Stimulated activated CD4-positive, alpha-beta T cell treated with anti-CD3 and anti-CD28 coated beads, Interleukin-15, amount 100 ng/mL, for 24 hours (primary cell): ENCODE data around the gene GFM2.
A peak's percentile ranks its signal among the peaks of the same experiment; 100 is the strongest.
"Not testable (repeated sequence)": the region's sequence is repeated elsewhere in the genome, so short reads cannot be mapped to it uniquely, and the experiment has no call there.

ENCODE experiments used
- DNase-seq: peaks from one replicate; pipeline ENCODE4 v3.0.0-alpha.2; 2020

Gene GFM2

DNA sequence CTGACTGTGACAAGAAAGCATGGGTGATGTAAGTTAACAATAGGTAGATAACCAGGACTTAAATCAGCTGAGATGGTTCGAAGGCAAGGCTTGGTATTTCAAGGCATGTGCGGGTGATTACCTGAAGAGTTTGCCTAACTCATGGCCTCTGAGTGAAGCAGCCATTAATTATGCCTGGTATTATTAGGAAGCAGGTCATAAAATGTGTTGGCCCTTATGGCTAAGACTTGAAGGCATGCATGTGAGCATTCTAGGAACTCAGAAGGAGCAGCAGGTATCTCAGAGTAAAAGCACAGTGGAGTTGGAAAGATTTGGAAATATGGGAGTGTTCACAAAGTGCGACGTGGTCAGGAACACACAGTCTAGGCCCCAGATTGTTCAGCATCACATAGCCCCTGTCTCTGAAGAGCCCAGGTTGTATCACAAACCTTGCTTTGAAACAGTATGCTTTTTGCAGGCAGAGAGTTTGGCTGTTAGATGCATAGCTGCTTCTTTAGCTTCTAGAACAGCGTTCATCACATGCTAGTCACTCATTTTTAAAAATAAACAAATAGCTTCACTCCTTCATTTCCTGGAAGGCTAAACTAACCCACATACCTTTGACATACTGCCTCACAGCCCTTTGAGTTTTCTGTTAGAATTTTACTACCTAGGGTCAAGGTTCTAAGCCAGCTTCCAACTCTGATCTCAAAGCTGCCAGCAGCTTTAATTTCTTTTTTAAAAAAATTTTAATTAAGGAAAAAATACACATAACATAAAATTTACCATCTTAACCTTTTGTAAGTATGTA, 79.8 kb downstream of the GFM2 start:
- DNase-seq, result no peak

GRCh38 chr5:74685979-74686631, 80.8 kb downstream of the GFM2 start:
- peak; percentile 11 for DNase-seq

DNA sequence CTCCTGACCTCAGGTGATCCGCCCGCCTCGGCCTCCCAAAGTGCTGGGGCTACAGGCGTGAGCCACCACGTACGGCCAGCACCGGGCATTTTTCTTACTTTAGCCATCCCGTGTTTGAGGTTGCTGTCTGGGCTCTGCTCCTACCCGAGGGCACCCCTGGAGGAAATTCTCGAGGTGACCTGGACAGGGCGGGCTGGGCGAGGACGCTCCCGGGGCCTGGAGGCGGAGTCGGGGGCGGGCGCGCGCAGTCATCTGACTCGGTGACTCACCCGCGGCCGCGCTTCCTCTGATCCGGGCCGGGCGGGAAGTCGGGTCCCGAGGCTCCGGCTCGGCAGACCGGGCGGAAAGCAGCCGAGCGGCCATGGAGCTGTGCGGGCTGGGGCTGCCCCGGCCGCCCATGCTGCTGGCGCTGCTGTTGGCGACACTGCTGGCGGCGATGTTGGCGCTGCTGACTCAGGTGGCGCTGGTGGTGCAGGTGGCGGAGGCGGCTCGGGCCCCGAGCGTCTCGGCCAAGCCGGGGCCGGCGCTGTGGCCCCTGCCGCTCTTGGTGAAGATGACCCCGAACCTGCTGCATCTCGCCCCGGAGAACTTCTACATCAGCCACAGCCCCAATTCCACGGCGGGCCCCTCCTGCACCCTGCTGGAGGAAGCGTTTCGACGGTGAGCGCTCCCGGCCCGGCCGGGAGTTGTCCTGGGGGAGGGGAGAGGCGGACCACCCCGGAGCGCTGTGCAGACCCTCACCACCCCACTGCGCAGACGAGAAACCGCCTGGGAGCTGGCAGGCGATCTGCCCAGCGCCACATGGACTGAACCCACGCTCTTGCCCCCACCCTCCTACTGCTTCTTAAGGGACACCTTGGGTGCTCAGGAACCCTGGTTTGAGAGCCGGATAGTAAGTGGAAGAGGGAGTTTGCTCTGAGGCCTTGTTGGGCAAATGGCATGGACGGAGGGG, 81.7 kb downstream of the GFM2 start, which contains the start of gene HEXB:
Gene HEXB, plus strand, starts transcription at position 334 of the 952 bp plus-strand sequence. Its CDS starts 28 bp downstream, at position 362.
- peak; percentile 94 for DNase-seq

- DNase-seq, result no peak
These were observed 87.0 kb downstream of the GFM2 start for GRCh38 chr5:74679966-74680365.

DNA sequence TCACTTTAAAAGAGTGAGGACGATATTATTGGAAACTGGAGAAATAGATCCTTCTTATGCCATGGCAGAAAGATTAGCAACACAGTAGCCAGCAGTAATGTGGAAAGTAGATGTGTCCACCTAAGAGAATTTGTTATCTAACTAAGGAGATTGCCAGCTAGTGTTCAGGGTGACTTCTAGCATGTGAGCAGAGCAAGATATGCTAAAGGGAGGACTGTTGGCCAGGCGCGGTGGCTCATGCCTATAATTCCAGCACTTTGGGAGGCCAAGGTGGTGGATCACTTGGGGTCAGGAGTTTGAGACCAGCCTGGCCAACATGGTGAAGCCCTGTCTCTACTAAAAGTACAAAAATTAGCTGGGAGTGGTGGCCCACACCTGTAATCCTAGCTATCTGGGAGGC, 87.6 kb downstream of the GFM2 start:
- DNase-seq, result not testable (repeated sequence)

GRCh38 chr5:74678123-74678522, 88.8 kb downstream of the GFM2 start:
- not testable (repeated sequence) for DNase-seq

DNA sequence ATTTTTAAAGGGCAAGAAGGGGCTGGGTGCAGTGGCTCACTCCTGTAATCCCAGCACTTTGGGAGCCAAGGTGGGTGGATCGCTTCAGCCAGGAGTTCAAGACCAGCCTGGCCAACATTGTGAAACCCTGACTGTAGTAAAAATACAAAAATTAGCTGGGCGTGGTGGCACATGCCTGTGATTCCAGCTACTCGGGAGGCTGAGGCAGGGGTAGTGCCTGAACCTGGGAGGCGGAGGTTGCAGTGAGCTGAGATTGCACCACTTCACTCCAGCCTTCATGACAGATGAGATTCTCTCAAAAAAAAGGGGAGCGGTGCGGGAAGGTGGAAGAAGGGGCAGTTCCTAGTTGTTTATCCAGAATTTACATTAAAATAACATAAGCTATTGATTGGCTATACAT, 90.5 kb downstream of the GFM2 start:
- DNase-seq, result not testable (repeated sequence)

DNA sequence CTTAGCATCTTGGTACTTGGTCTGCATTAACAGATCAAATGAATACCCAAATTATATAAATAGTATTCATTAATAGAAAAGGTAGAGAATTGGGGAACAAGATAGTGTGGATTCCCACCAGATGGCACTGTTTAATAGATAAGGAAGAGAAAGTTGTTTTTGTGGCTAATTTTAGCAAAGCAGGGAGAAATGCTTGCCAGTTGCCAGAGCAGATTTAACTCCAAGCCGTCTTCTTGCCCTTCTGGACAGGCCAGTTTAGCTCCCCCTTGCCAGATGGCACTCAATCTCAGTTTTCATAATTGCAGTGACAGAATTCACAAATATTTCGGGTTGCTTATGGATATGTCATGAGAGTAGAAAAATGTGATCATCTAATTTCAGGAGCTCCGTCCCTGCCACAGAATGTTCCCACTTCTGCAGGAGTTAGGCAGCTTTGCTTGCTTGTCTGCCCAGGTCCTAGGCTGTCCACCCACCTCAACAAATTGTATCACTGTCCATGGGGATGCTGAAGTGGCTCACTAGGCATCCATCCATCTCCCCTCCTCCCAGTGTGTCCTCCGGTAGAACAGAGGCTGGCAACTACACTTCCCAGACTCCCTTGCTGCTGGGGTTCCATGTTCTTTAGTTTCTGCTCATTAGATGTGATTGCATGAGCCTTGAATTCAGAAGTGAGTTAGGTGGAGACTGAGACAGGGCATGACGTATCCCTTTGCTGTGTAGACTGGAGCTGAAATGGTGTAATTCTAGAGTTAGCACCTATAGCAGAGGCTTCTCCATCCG, 93.7 kb downstream of the GFM2 start:
- no peak for DNase-seq

GRCh38 chr5:74672215-74672877, 94.6 kb downstream of the GFM2 start:
- DNase-seq, result no peak
